T-helper 22 cell (primary cell): Measurements from ENCODE around the gene ZNF18.
"Not testable (repeated sequence)": the region's sequence is repeated elsewhere in the genome, so short reads cannot be mapped to it uniquely, and the experiment has no call there.

Experiments used
- DNase-seq: peaks from one replicate; pipeline ENCODE4 v3.0.0-alpha.2; 2020; ENCODE audit warnings: low read depth

Gene ZNF18

DNA sequence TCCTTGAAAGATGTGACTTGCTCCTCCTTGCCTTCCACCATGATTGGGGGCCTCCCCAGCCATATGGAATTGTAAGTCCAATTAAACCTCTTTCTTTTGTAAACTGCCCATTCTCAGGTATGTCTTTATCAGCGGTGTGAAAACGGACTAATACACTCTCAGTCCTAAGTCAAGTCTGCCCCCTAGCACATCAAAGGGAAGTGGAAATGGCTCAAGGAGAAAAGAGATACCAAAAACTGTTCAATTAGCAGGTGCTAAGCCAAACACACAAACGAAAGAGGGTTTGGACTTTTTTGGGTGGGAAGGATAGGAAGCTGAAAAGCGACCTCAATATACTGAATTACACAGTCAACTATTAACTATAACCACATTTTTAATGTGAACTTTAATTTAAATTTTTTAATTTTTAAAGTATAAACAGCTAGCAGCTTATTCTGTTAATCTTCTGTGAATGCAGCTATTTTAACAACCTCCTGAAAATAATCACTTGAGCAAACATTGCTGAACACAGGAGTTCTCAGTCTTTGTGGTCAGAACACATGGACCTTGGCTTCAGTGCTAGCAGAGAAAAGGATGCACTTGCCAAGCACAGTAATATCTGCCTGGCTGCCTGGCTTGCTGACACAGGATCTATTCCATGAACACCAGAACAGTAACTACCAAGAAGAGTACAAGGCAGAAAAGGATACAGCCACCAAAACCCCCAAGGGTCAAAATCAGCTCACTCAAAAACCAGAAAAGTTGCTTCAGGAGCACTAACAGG lies 10.9 kb downstream of the ZNF18 start:
- no peak for DNase-seq

DNA sequence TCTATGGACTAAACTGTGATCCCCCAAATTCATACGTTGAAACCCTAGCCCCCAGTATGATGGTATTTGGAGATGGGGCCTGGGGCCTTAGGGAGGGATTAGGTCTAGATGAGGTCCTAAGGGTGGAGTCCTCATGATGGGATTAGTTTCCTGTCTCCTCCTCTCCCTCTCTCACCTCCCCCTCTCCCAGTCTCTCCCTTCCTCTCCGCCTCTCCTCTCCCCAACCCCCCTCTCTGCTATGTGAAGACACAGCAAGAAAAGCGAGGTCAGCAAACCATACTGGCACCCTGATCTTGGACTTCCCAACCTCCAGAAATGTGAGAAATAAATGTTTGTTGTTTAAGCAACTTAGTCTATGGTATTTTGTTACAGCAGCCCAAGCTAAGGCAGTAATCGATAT lies 15.4 kb downstream of the ZNF18 start:
- no peak for DNase-seq

DNA sequence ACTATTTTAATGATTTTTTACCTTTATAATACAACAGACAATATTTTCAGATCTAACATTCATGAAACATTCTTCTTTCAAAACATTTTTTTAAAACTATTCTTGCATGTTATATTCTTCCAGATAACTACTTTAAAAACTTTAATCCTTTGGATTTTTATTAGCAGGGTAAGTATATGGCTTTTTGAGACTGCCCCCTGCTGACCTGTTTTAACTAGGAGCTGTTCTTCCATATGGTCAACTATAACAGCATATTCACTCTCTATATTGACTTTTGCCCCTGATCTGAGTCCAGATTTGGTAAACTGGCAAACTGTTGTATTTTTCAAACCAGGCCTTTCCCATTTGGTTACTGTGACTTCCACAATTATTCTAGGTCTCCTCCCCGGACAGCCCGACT lies 16.5 kb downstream of the ZNF18 start:
- DNase-seq: no peak

DNA sequence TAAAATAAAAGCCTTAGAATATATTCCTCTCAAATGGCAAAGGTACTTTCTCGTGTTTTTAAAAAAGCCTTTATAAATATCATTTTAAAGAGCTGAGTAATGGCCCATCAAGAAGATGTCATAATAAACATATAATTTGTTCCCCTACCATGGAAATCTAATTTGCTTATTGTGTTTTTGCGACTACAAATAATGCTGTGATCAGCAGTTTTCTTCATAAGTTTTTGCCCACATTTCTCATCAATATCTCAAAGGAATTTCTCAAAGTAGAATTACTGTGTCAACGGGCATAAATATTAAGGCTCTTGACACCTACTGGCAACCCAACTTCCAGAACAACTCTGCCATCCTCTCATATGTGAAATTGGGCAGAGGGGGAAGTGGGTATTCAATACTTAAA lies 17.5 kb downstream of the ZNF18 start:
- DNase-seq: no peak

DNA sequence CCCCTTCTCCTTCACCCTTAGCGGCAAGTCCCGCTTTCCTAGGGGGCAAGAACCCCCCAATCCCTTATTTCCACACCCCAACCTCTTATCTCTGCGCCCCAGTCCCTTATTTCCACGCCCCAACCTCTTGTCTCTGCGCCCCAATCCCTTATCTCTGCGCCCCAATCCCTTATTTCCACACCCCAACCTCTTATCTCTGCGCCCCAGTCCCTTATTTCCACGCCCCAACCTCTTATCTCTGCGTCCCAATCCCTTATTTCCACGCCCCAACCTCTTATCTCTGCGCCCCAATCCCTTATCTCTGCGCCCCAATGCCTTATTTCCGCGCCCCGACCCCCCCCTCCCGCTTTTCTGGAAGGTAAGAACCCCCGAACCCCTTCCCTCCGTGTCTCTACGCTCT lies 24.5 kb downstream of the ZNF18 start:
- not testable (repeated sequence) for DNase-seq

DNA sequence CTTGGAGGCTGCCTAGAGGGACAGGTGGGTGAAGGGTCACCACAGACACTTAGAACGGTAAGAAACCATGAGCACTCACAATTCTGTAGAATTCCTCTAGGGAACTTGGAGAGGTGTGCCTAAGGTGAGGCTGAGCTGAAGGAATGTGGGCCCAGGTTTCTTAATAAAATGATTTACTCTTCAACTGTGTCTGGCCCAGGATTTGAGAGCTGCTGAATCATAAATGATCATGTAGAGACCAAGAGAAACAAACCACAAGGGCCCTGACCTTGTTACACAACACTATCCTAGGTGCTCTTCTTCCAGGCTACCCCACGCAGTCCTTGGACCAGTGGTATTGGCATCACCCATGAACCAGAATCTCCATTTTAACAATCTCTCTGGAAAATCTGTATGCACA lies 27.7 kb downstream of the ZNF18 start:
- DNase-seq: no peak

GRCh38 chr17:11954936-11955335 lies 42.3 kb downstream of the ZNF18 start:
- DNase-seq: no peak

GRCh38 chr17:11953924-11954323 lies 43.4 kb downstream of the ZNF18 start:
- DNase-seq: no peak

- no peak for DNase-seq
Observed at GRCh38 chr17:11952610-11953009, 44.7 kb downstream of the ZNF18 start.

- DNase-seq: no peak
Observed at GRCh38 chr17:11950771-11951519, 46.3 kb downstream of the ZNF18 start.

GRCh38 chr17:11949571-11949970 lies 47.7 kb downstream of the ZNF18 start:
- not testable (repeated sequence) for DNase-seq

- DNase-seq: no peak
Observed at GRCh38 chr17:11948789-11949188, 48.5 kb downstream of the ZNF18 start.

DNA sequence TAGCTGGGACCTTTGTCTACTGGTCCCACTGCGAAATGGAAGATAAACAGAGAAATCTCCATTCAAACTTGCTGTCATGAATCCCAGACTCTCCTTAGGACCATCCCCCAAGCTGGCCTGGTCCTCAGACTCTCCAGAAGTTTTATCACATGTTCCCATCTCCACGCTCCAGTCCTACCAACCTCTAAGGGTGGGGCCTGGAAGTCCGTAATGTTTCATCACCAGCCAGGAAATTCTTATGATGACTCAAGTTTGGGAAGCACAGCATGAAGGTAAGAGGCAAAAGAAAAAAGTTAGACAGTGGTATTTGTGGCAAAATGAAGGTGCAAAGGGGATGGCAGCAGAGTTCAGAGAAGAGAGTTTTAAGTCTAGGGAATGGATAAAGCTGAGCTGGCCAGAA lies 52.7 kb downstream of the ZNF18 start:
- DNase-seq: no peak

GRCh38 chr17:11943759-11944347 lies 53.4 kb downstream of the ZNF18 start:
- DNase-seq: no peak

- DNase-seq: not testable (repeated sequence)
Observed at GRCh38 chr17:11943086-11943485, 54.2 kb downstream of the ZNF18 start.

DNA sequence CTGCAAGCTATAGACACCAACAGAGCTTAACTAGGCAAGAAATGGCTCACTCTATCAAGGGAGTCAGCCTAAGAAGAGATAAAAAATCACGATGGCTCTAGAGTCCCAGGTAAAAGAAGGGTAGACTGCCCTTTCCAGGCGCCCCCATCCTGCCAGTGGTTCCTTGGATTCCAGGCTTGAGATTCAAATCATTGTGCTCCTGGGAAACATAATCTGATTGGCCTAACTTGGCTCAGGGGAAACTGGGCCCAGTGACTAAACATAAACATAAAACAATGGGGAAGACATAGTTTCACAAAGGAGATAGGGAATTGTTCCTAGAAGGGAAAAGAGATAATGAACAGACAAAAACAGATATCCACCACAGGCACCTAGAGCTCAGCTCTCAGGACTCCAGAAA lies 56.4 kb downstream of the ZNF18 start:
- no peak for DNase-seq

DNA sequence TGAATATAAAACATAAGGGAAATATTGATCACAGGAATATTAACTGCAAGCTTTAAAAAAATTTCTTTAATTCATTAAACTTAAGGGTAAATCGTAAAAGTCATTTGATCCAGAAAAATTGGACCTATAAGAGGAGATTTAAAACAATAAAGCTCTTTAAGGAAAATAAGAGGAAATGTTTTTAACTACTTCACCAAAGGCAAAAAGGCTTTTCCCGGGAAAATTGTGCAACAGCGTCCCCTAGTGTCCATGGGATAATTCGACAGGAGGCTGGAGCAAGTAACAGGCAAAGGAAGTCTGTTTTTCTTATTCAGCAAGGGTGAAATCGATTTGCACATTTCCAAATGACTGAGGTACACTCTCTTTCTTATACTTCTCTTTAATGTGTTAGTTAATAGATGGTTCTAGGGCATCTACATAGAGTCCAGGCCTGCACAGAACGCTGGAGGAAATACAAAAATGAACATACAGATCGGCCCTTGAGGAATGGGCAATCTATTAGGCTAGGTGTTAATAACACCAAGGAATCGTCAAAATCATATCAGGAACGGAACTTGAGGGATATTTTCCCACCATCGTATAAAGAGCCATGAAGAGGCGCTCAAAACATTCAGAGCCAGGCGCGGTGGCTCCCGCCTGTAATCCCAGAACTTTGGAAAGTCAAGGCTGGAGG lies 61.4 kb downstream of the ZNF18 start:
- DNase-seq: no peak

GRCh38 chr17:11932337-11932898 lies 64.9 kb downstream of the ZNF18 start:
- DNase-seq: no peak

GRCh38 chr17:11928436-11928835 lies 68.8 kb downstream of the ZNF18 start:
- no peak for DNase-seq
